DOHH2 (cell line): ENCODE results near the gene IFNA5.

Experiments used
- EZH2phosphoT487 ChIP-seq: fragments of 200-600 bp; sonication (generic); IDR thresholded peaks from 2 replicates; pipeline ENCODE4 v1.6.1; 2017; ENCODE audit warnings: borderline replicate concordance, mild to moderate bottlenecking, antibody characterized with exemption, low read length, moderate library complexity, mixed read lengths
- TF ChIP-seq, protein P1 (sequence below): fragments of 200-600 bp; sonication (generic); IDR thresholded peaks from one replicate; pipeline ENCODE4 v1.5.1; 2014; ENCODE audit warnings: antibody characterized with exemption, mild to moderate bottlenecking, low read depth, low read length; ENCODE audit not compliant: poor library complexity, severe bottlenecking

DNA sequence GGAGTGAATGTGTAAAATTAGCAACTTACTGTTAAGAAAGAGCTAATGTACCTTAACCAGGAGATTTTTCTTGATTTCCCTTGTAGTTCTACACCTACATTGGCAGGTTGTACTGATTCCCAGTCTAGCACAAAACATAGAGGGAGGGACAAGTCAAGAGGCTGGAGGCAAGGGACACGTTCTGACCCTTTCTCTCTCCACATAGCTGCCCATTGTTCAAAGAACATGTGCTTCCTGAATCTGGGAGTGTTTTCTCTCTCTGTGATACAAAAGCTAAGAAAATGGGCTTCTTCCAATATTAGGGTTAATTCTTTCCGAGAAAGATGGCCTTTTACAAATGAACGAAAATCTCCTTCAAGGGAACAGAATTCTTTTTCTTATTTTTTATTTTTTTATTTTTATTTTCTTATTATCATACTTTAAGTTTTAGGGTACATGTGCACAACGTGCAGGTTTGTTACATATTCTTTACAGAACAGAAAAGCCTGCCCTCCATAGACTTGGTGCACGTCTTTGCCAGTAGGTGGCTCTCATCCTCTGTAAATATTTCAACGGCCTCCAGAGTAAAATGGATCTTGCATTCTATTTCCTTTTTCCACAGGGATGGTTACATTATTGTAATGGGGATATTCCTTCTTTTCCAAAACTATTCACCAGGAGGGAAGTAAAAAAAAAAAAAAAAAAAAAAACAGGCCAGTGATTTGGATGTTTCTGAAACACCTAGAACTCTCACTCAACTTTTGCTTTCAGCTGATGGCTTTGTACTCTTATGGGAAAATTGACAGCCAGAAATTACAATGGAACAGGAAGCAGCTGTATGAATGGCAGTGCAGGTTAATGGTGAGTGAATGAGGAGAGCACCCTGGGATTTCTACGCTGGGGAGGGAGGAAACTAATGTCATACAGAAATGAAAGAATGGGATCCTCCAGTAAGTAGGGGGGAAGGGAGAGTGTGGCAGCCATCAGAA is 13.1 kb upstream of the IFNA5 start:
- TF ChIP-seq, protein P1, sequence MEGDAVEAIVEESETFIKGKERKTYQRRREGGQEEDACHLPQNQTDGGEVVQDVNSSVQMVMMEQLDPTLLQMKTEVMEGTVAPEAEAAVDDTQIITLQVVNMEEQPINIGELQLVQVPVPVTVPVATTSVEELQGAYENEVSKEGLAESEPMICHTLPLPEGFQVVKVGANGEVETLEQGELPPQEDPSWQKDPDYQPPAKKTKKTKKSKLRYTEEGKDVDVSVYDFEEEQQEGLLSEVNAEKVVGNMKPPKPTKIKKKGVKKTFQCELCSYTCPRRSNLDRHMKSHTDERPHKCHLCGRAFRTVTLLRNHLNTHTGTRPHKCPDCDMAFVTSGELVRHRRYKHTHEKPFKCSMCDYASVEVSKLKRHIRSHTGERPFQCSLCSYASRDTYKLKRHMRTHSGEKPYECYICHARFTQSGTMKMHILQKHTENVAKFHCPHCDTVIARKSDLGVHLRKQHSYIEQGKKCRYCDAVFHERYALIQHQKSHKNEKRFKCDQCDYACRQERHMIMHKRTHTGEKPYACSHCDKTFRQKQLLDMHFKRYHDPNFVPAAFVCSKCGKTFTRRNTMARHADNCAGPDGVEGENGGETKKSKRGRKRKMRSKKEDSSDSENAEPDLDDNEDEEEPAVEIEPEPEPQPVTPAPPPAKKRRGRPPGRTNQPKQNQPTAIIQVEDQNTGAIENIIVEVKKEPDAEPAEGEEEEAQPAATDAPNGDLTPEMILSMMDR, result peak; percentile 58
- TF ChIP-seq EZH2phosphoT487, result no peak
